GM15510 (cell line): ENCODE results near the gene MASP1.

ENCODE experiments used
- POLR2A ChIP-seq: IDR thresholded peaks from 3 replicates; pipeline ENCODE4 v1.6.1; 2011; ENCODE audit warnings: borderline replicate concordance; ENCODE audit not compliant: insufficient read length; ENCODE audit errors: extremely low read depth

MASP1 gene

GRCh38 chr3:187280644-187281043 lies 10.9 kb downstream of the MASP1 start:
- no peak for TF ChIP-seq POLR2A

- TF ChIP-seq POLR2A, result no peak
Measured at GRCh38 chr3:187277129-187277462, 14.4 kb downstream of the MASP1 start.

- TF ChIP-seq POLR2A, result no peak
Measured at GRCh38 chr3:187276397-187277128, 15.0 kb downstream of the MASP1 start.

- no peak for TF ChIP-seq POLR2A
Measured at GRCh38 chr3:187274977-187275338, 16.6 kb downstream of the MASP1 start.

GRCh38 chr3:187274315-187274976 lies 17.1 kb downstream of the MASP1 start:
- no peak for TF ChIP-seq POLR2A

GRCh38 chr3:187271582-187271981 lies 20.0 kb downstream of the MASP1 start:
- no peak for TF ChIP-seq POLR2A

- no peak for TF ChIP-seq POLR2A
Measured at GRCh38 chr3:187269486-187269885, 22.1 kb downstream of the MASP1 start.

- TF ChIP-seq POLR2A, result no peak
Measured at GRCh38 chr3:187267306-187267705, 24.2 kb downstream of the MASP1 start.

- no peak for TF ChIP-seq POLR2A
Measured at GRCh38 chr3:187266691-187267090, 24.8 kb downstream of the MASP1 start.

- TF ChIP-seq POLR2A, result no peak
Measured at GRCh38 chr3:187265461-187265955, 26.0 kb downstream of the MASP1 start.

GRCh38 chr3:187264911-187265310 lies 26.6 kb downstream of the MASP1 start:
- no peak for TF ChIP-seq POLR2A

- no peak for TF ChIP-seq POLR2A
Measured at GRCh38 chr3:187264021-187264420, 27.5 kb downstream of the MASP1 start.

- no peak for TF ChIP-seq POLR2A
Measured at GRCh38 chr3:187263270-187263669, 28.3 kb downstream of the MASP1 start.

- TF ChIP-seq POLR2A, result no peak
Measured at GRCh38 chr3:187262360-187262759, 29.2 kb downstream of the MASP1 start.

- no peak for TF ChIP-seq POLR2A
Measured at GRCh38 chr3:187261541-187261969, 30.0 kb downstream of the MASP1 start.

- no peak for TF ChIP-seq POLR2A
Measured at GRCh38 chr3:187259171-187259570, 32.4 kb downstream of the MASP1 start.
